NCI-H1105 treated with DMSO at 0.1 percent for 48 hours (cell line): ENCODE measurements around the gene CSTA.
A peak's percentile ranks its signal among the peaks of the same experiment; 100 is the strongest.
"Not testable (repeated sequence)": the region's sequence is repeated elsewhere in the genome, so short reads cannot be mapped to it uniquely, and the experiment has no call there.

Experiments
- DNase-seq: peaks from one replicate; lab custom pipeline; 2025; lab: John Stamatoyannopoulos, UW

CSTA gene

DNA sequence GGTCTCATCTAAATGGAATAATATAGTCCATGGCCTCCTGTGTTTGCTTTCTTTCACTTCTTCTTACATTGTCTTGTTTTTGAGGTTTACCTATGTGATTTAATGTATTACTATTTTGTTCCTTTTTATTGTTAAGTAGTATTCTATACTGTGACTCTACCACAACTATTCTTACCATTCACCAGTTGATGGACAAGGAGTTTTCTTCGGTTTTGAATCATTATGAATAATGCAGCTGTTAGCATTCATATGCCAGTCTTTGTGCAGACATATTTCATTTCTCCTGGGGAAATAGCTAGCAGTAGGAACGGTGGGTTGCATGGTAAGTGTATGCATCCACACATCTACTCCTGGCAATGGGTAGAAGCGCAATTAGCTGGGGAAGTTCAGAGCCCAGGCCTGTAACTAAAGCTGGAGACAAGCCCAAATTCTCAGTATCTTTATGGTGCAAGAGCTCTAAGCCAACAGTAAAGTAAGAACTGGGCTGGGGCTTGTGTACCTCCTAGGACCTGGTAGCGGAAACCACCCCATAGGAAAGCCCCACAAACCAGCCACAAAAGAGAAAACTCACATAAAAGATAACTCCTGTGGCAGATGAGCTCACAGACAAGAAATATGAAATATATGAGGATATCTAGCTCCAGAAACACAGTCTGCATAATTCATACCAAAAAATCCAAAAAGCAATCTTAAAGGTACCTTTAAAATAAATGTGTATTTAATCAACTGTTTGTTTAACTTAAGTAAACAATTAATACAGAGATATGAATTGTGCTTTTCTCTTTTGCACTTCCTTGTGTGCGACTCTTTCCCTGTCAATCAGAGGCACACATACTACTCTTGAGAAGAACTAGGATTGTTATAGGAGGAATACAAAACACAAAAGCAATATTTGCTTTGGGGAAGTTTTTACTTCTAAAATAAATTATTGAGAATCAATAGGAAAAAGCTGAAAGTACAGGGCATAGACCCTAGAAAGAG is 2.7 kb upstream of the CSTA start:
- no peak for DNase-seq

DNA sequence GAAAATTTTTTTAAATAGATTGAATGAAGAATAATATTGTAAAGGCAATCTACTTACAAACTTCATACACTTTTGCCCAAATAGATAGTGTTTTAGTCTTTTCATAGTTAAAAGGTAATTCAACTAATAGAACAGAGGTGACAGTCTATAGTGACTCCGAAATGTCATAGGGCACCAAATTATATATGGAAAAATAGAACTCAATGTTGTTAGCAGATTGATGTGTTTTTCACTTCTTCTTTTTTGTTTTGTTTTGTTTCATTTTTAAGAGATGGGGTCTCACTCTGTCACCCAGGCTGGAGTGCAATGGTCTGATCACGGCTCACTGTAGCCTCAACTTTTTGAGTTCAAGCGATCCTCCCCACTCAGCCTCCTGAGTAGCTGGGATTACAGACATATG is 721 bp downstream of the CSTA start:
- DNase-seq = no peak

DNA sequence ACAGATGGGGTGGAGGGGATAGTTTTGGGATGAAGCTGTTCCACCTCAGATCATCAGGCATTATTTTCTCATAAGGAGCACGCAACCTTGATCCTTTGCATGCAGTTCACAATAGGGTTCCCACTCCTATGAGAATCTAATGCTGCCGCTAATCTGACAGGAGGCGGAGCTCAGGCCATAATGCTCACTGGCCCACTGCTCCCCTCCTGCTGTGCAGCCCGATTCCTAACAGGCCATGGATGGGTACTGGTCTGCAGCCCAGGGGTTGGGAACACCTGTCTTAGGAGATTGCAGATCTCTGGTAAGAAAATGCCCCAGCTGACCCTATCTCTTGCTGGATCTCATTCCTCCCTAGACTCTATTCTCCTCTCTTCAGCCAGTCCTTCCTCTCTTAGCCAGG is 6.8 kb downstream of the CSTA start:
- DNase-seq = no peak

DNA sequence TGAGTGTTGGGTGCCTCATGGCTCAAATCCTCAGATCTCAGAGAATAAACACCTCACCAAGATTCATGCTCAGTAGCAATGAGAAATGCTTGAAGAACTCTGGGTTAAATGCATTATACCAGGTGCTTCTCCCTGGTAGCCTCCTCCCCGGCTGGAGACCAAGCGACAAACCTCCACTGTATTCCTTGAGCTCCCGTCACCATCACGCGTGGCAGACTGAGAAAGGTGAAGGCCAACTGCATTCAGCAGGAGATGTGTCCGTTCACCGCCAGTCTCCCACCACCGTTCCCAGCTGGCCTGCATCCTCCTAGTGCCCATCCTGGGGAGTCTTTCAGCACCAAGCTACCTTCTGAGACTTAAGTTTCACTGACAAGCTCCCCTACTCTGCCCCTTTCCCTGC is 7.5 kb downstream of the CSTA start:
- DNase-seq = no peak

DNA sequence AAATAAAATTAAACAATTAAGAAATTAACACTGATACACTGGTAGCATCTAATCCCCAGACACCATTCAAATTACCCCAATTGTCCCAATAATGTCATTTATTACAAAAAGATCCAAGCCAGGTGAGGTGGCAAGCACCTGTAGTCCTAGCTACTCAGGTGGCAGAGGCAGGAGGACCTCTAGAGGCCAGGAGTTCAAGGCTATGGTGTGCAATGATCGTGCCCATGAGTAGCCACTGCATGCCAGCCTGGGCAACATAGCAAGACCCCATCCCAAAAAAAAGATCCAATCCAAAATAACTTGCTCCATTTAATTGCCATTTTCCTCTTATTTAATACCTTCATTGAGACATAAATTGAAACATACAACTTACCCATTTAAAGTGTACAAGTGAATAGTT is 17.8 kb downstream of the CSTA start:
- no peak for DNase-seq

DNA sequence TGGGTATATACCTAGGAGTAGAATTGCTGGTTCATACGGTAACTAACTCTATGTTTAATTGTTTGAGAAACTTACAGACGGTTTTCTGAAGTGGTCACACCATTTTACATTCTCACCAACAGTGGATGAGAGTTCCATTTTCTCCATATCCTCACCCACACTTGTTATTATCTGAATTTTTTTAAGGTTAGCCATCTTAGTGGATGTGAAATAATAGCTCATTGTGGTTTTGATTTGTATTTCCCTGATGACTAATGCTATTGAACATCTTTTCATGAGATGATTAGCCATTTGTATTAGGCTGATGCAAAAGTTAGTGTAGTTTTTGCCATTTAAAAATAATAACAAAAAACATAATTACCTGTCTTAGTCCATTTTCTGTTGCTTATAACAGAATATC is 18.6 kb downstream of the CSTA start:
- DNase-seq = no peak

DNA sequence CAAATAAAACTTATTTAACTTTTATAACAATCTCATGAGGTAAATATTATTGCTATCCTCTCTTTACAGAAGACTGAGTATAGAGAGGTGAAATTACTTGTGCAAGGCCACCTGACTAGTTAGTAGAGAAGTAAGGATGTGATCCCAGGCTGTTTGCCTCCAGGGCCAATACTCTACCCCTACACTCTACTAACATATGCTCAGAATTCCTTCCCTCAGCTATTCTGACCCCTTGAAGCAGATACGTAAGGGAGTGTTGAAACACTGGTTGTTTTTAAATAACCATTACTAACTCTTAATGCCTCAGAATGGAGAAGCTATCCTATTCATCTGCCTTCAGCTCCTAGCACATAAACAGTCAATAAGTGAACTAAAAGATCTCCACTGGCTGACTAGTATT is 24.1 kb downstream of the CSTA start:
- DNase-seq = no peak

DNA sequence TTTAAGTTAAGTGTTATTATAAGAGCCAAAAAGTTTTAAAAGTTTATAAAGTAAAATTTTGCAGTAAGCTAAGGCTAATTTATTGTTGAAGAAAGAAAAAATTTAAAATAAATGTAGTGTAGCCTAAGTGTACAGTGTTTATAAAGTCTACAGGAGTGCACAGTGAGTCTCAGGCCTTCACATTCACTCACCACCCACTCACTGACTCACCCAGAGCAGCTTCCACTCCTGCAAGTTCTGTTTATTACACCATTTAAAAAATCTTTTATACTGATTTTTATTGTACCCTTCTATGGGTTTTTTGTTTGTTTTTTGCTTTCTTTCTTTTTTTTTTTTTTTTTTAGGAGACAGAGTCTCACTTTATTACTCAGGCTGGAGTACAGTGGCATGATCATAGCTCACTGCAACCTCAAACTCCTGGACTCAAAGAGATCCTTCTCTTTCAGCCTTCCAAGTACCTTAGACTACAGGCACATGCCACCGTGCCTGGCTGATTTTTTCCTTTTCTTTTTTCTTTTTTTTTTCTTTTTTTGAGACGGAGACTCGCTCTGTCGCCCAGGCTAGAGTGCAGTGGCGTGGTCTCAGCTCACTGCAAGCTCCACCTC is 25.9 kb downstream of the CSTA start:
- DNase-seq = no peak

DNA sequence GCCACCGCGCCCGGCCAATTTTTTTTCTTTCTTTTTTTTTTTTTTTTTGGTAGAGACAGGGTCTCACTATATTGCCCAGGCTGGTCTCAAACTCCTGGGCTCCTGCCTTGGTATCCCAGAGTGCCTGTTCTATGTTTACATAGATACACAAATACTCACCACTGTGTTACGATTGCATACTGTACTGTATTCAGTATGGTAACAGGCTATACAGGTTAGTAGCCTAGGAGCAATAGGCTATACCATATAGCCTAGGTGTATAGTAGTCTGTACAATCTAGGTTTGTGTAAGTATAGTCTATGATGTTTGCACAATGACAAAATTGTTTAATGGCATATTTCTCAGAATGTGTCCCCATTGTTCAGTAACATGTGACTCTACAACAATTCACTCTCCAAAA is 26.6 kb downstream of the CSTA start:
- no peak for DNase-seq

DNA sequence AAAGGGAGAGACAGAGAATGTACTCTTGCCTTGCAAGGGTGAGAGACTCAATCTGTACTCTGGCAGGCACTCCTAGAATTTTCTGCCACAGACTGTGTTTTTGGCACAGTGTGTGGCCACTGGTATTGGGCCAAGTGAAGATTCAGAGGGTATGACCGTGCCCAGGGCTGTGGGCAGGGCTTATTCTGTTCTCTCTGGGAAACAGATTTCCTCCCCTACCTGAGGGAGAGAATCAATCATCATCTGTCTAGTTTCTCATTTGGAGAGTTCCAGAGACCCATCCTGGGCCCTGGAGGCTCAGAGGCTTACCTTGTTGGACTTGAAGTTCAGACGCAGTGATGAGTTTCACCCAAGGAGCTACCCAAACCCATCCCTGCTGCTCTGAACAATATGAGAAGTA is 28.2 kb downstream of the CSTA start:
- no peak for DNase-seq

DNA sequence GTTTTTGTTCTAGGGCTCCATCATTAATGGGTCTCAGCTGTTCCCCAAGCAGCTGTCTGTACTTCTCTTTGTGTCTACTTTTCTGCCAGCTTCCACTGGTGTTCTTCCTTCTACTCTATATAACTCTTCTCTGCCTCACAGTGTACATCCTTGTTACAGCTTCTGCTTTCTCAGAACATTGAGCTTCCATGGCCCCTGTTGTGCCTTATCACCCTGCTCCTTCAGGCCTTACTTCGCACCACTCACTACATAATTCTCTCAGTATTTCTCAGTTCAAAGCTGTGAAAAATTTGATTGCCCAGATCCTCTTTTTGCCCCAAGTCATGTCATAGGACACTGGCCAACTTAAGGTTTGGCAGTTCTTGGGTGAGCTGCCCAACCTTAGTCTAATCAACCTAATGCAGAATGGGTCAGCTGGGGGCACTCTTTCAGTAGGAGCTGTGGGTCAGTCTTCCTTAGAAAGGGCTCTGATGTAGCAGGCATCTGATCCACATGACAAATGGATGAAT is 28.9 kb downstream of the CSTA start:
- DNase-seq = no peak

DNA sequence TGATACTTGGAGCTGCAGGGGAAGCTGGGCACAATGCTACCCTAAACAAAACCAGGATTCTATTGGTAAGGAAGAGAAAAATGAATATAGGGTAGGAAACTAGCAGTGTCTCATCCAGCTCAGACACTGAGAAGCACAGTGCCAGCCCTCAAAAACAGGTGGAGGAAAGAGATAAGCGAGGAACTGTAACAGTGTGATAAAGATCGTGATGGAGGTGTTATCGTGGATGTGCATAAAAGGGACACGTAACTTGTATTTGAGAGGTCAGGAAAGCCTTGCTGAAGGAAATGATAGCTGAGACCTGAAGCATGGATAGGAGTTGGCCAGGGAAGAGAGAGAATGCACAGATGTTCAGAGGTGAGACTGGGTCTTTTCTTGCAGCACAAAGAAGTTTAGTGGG is 30.6 kb downstream of the CSTA start:
- DNase-seq = no peak

DNA sequence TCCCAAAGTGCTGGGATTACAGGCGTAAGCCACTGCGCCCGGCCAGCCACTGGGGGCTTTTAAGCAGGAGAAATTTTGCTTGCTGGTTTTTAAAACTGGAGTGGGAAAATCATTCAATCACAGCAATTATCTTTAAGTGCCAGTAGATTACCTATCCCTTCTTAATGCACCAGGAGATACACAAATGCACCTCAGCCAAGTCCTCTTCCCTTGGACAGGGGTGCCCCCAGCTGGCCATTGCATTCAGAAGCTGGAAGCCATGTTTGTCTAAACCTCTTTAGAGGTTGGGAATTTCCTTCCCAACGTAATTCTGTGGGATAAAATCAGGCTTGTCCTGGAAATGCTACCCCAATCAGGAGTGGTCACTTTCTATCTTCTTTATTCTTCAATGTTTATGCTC is 31.4 kb downstream of the CSTA start:
- peak; percentile 79 for DNase-seq

DNA sequence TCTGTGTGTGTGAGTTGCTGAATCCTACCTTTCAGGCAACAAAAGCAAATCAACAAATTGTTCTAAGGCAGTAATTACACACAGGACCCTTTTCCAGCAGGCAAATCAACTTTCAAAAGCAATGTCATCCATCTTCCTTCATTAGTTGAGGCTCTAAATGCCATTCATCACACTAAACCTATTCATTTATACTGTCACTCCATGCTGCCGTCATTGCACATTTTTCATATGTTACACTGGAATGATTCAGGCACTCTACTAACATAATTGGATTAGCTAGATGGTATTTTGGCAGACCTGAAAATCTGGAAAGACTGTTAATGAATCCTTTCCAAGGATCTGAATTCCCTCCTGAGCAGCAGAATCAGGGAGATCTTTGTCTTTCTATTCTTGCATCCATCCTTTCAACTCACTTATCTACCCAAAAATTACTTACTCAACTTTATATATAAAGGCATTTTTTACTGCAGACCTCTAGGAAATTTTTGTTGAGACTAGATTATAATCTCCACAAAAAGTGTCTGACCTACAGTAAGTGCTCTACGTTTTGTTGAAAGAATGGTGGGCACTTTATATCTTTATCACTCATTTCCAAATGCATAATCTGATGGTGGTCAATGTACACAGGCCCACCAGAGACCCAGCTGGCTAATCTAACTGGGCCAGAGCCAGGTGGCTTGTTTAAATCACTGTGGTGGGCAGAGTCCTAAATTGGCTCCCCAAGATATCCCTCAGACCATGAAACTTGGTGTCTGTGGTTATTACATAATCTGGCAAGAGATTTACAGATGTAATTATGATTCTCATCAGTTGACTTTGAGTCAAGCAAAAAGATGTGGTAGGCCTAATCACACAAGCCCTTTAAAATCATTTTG is 33.0 kb downstream of the CSTA start:
- no peak for DNase-seq

DNA sequence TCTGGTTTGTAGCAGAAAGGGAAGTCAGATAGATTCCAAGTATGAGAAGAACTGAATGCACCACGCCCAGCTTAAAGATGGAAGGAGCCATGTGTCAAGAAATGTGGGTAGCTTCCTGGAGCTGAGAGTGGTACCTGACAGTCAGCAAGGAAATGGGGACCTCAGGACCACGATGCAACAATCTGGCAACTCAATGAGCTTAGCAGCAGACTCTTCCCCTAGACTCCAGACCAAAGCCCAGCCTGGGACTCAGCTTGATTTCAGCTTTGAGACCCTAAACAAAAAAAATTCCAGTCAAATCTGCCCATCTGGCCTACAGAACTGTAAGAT is 33.6 kb downstream of the CSTA start:
- no peak for DNase-seq

DNA sequence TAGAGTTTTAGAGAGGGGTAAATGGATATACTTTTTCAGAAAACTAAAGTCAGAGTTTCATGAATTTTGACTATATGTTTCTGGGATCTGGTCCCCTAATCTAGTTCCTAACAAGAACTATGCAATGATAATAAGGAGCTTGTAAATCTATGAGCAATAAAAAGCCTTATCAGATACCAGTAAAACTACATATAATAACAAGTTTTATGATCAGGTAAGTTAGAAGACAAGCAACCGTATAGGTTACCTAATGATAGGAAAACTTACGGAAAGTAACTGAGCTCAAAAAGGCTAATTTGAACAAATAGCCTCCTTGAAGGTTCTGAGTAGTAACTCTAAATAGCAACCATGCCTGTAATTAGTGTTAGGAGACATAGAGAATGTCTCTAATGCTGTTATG is 37.0 kb downstream of the CSTA start:
- no peak for DNase-seq

DNA sequence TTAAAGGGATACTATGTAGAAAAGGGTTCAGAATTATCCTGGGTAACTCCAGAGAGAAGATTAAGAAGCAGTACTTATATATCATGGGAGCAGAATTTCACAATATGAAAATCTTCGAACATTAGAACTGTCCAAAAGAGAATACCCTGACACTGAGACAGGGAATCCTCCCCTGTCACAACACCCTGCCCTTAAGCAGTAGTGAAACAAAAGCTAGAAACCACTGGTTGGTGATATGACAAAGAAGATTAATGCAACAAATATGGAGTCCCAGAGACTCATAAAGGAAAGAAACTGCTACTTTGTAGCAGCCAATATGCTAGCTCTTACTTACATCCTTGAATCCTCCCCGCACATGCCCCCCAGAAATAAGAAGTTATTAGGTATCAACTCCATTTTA is 39.4 kb downstream of the CSTA start:
- DNase-seq = no peak

DNA sequence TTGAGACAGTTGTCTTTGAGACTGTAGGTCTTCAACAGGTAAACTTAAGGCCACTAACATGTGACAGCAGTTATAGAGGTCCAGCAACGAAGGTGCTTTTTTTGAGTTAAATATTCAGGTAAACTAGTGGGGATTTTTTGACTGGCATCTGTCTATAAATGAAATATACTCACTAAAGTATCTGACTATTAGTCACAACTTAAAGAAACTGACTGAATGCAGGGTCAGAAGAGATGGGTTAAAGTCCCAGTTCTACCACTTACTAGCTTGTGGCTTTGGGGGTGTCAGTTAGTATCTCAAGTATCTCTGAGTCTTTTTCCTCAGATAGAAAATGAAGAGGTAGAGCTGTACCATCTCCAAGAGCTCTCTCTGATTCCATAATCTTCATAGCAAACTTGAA is 40.0 kb downstream of the CSTA start:
- DNase-seq = no peak

DNA sequence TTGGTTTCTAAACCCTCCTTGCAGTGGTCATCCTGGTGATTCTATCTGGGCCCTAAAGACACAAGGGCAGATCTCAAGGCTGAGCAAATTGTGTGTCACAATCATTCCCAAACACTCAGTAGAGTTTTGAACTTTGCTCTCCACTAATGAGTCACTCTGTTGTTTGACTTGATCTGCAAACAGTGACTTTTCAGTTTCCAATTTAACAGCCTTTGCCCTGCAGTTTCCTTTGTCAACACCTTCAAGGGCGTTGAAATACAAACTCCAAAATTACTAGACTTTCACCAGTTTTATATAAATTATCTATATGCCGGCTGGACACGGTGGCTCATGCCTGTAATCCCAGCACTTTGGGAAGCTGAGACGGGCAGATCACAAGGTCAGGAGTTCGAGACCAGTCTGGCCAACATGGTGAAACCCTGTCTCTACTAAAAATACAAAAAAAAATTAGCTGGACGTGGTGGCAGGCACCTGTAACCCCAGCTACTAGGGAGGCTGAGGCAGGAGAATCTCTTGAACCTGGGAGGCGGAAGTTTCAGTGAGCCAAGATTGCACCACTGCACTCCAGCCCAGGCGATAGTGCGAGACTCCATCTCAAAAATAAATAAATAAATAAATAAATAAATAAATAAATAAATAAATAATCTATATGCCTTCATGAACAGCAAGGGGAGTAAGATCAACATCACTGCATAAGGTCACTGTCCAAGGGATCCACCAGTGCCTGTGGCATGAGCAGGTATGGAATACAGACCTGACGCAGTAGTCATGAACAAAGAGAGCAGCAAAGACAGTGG is 40.7 kb downstream of the CSTA start:
- DNase-seq = not testable (repeated sequence)

DNA sequence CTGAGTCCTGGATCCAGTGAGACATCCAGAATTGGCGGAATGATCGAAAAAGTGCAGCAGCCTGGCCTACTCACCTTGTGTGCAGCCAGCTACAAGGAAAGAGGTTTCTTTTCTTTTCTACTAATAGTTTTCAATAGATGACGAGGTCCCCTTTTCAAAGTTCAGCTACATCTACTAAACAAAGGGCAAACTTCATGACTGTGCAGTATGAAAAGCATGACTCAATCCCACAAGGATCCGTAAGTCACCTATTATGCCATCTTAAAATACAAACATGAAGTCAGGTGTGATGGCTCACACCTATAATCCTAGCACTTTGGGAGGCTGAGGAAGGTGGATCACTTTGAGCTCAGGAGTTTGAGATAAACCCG is 41.3 kb downstream of the CSTA start:
- no peak for DNase-seq

DNA sequence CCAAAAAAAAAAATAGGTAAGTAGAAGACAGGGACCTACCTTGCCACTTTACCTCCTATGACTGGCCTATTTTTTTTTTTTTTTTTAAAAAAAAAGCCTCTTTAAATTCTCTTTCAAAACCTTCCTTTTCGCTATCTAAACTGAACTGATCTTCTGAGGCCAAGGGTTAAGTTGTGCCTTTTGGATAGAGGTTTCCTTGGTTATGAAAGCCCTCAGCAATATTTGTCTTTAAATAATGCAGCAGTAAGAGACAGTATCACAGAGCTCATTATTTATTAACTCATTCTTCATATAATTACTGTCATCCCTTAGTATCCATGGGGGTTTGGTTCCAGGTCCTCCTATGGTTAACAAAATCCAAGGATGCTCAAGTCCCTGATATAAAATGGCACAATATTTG is 49.0 kb downstream of the CSTA start:
- DNase-seq = no peak

DNA sequence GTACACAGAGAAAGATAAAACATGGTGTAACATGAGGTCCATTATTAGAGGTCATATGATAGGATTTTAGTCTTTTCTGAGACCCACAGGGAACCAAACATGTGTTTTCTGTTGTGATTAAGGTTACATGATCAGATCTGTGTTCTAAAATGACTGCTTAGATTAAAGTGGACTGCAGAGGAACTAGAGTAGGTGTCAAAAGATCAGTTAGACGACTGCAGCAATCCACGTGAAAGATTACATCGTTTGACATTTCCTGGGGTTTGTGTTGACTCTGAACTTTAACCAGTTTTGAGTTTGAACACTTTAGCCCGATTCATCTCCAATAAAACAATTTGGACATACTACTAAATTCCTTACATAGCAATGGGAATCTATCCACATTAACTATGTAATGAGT is 52.9 kb downstream of the CSTA start:
- DNase-seq = no peak
